B cell (primary cell): ENCODE results near the gene GRM4.

Experiments used
- CTCF ChIP-seq: fragments of 200-600 bp; IDR thresholded peaks from one replicate; pipeline ENCODE4 v1.8.0; 2022; ENCODE audit warnings: antibody characterized with exemption, mild to moderate bottlenecking
- EZH2 ChIP-seq: IDR thresholded peaks from 2 replicates; pipeline ENCODE4 v1.6.1; 2012; ENCODE audit warnings: borderline replicate concordance, low read depth, mild to moderate bottlenecking, moderate library complexity, low read length; ENCODE audit not compliant: insufficient read depth, poor library complexity, severe bottlenecking

- no peak for TF ChIP-seq CTCF
- no peak for TF ChIP-seq EZH2
Observed at GRCh38 chr6:34143196-34143883, 2.5 kb downstream of the GRM4 start.
